HEK293 (cell line): Measurements from ENCODE around the gene SCYGR8.

Source experiments
- RBAK ChIP-seq: fragments of 450-650 bp; formaldehyde crosslinking; IDR thresholded peaks from 2 replicates; pipeline ENCODE4 v1.5.1; 2016; ENCODE audit warnings: missing biosample characterization, missing genetic modification characterization
- SP2 ChIP-seq: fragments of 450-650 bp; formaldehyde crosslinking; IDR thresholded peaks from 2 replicates; pipeline ENCODE4 v1.5.1; 2016; ENCODE audit warnings: missing biosample characterization, missing genetic modification characterization
- TCF7L2 ChIP-seq: IDR thresholded peaks from 2 replicates; pipeline ENCODE4 v1.6.1; 2011; ENCODE audit warnings: low read depth, mild to moderate bottlenecking, inconsistent platforms, low read length, moderate library complexity, borderline replicate concordance
- YY1 ChIP-seq: fragments of 450-650 bp; formaldehyde crosslinking; IDR thresholded peaks from 2 replicates; pipeline ENCODE4 v1.5.1; 2018; ENCODE audit warnings: missing biosample characterization, missing genetic modification characterization
- ZFHX2 ChIP-seq: fragments of 450-650 bp; formaldehyde crosslinking; conservative IDR thresholded peaks from 2 replicates; pipeline ENCODE4 v1.5.1; 2016; ENCODE audit warnings: missing biosample characterization, missing genetic modification characterization
- ZNF423 ChIP-seq: fragments of 450-650 bp; formaldehyde crosslinking; IDR thresholded peaks from 2 replicates; pipeline ENCODE4 v1.5.1; 2016; ENCODE audit warnings: missing biosample characterization, missing genetic modification characterization
- ZNF76 ChIP-seq: fragments of 450-650 bp; formaldehyde crosslinking; IDR thresholded peaks from 2 replicates; pipeline ENCODE4; 2016; ENCODE audit warnings: low read depth, missing biosample characterization, missing genetic modification characterization, borderline replicate concordance
- ZNF792 ChIP-seq: fragments of 450-650 bp; formaldehyde crosslinking; IDR thresholded peaks from 2 replicates; pipeline ENCODE4 v1.5.1; 2016; ENCODE audit warnings: missing biosample characterization, missing genetic modification characterization
- TF ChIP-seq, protein P1 (sequence below): fragments of 450-650 bp; formaldehyde crosslinking; IDR thresholded peaks from 2 replicates; pipeline ENCODE4 v1.5.1; 2016; ENCODE audit warnings: missing biosample characterization, missing genetic modification characterization
- TF ChIP-seq, protein P2 (sequence below): fragments of 450-650 bp; formaldehyde crosslinking; IDR thresholded peaks from 2 replicates; pipeline ENCODE4 v1.5.1; 2016; ENCODE audit warnings: missing biosample characterization, missing genetic modification characterization
- TF ChIP-seq, protein P3 (sequence below): fragments of 450-650 bp; formaldehyde crosslinking; IDR thresholded peaks from 2 replicates; pipeline ENCODE4 v1.5.1; 2016; ENCODE audit warnings: missing biosample characterization, missing genetic modification characterization
- TF ChIP-seq, protein P4 (sequence below): fragments of 450-650 bp; formaldehyde crosslinking; IDR thresholded peaks from 2 replicates; pipeline ENCODE4 v1.5.1; 2016; ENCODE audit warnings: missing biosample characterization, missing genetic modification characterization
- TF ChIP-seq, protein P5 (sequence below): fragments of 450-650 bp; formaldehyde crosslinking; IDR thresholded peaks from 2 replicates; pipeline ENCODE4 v1.5.1; 2017; ENCODE audit warnings: missing biosample characterization, missing genetic modification characterization
- TF ChIP-seq, protein P6 (sequence below): fragments of 450-650 bp; formaldehyde crosslinking; IDR thresholded peaks from 2 replicates; pipeline ENCODE4 v1.5.1; 2016; ENCODE audit warnings: missing biosample characterization, missing genetic modification characterization

DNA sequence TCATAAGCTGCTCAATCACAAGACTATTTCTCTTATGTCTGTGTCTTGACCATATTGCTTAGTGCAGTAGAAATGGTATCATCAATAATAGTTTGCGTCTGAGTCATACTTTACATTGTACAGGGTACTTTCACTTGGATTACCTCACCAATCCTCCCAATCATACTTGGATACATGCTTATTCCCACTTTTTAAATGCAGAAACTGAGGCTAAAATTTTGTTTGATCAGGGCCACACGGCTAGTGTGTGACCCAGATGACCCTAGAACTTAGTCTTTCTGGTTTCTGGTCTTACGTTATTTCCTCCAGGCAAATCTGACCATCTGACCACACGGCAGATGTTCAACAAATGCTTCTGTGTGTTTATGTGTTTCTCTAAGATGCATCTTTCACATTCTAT lies 44.1 kb downstream of the SCYGR8 start:
- TF ChIP-seq, protein P1, sequence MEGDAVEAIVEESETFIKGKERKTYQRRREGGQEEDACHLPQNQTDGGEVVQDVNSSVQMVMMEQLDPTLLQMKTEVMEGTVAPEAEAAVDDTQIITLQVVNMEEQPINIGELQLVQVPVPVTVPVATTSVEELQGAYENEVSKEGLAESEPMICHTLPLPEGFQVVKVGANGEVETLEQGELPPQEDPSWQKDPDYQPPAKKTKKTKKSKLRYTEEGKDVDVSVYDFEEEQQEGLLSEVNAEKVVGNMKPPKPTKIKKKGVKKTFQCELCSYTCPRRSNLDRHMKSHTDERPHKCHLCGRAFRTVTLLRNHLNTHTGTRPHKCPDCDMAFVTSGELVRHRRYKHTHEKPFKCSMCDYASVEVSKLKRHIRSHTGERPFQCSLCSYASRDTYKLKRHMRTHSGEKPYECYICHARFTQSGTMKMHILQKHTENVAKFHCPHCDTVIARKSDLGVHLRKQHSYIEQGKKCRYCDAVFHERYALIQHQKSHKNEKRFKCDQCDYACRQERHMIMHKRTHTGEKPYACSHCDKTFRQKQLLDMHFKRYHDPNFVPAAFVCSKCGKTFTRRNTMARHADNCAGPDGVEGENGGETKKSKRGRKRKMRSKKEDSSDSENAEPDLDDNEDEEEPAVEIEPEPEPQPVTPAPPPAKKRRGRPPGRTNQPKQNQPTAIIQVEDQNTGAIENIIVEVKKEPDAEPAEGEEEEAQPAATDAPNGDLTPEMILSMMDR (tag by site-specific recombination): no peak
- TF ChIP-seq, protein P2, sequence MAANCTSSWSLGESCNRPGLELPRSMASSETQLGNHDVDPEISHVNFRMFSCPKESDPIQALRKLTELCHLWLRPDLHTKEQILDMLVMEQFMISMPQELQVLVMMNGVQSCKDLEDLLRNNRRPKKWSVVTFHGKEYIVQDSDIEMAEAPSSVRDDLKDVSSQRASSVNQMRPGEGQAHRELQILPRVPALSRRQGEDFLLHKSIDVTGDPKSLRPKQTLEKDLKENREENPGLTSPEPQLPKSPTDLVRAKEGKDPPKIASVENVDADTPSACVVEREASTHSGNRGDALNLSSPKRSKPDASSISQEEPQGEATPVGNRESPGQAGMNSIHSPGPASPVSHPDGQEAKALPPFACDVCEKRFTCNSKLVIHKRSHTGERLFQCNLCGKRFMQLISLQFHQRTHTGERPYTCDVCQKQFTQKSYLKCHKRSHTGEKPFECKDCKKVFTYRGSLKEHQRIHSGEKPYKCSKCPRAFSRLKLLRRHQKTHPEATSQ (tag by site-specific recombination): no peak
- TF ChIP-seq ZFHX2 (no peak), SP2 (tag by site-specific recombination) (no peak), ZNF76 (tag by site-specific recombination) (no peak), ZNF792 (no peak), RBAK (no peak), YY1 (tag by site-specific recombination) (no peak), ZNF423 (tag by site-specific recombination) (no peak), TCF7L2 (no peak)
- TF ChIP-seq, protein P3, sequence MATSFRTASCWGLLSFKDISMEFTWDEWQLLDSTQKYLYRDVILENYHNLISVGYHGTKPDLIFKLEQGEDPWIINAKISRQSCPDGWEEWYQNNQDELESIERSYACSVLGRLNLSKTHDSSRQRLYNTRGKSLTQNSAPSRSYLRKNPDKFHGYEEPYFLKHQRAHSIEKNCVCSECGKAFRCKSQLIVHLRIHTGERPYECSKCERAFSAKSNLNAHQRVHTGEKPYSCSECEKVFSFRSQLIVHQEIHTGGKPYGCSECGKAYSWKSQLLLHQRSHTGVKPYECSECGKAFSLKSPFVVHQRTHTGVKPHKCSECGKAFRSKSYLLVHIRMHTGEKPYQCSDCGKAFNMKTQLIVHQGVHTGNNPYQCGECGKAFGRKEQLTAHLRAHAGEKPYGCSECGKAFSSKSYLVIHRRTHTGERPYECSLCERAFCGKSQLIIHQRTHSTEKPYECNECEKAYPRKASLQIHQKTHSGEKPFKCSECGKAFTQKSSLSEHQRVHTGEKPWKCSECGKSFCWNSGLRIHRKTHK (tag by site-specific recombination): no peak
- TF ChIP-seq, protein P4, sequence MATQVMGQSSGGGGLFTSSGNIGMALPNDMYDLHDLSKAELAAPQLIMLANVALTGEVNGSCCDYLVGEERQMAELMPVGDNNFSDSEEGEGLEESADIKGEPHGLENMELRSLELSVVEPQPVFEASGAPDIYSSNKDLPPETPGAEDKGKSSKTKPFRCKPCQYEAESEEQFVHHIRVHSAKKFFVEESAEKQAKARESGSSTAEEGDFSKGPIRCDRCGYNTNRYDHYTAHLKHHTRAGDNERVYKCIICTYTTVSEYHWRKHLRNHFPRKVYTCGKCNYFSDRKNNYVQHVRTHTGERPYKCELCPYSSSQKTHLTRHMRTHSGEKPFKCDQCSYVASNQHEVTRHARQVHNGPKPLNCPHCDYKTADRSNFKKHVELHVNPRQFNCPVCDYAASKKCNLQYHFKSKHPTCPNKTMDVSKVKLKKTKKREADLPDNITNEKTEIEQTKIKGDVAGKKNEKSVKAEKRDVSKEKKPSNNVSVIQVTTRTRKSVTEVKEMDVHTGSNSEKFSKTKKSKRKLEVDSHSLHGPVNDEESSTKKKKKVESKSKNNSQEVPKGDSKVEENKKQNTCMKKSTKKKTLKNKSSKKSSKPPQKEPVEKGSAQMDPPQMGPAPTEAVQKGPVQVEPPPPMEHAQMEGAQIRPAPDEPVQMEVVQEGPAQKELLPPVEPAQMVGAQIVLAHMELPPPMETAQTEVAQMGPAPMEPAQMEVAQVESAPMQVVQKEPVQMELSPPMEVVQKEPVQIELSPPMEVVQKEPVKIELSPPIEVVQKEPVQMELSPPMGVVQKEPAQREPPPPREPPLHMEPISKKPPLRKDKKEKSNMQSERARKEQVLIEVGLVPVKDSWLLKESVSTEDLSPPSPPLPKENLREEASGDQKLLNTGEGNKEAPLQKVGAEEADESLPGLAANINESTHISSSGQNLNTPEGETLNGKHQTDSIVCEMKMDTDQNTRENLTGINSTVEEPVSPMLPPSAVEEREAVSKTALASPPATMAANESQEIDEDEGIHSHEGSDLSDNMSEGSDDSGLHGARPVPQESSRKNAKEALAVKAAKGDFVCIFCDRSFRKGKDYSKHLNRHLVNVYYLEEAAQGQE (tag by site-specific recombination): no peak
- TF ChIP-seq, protein P5, sequence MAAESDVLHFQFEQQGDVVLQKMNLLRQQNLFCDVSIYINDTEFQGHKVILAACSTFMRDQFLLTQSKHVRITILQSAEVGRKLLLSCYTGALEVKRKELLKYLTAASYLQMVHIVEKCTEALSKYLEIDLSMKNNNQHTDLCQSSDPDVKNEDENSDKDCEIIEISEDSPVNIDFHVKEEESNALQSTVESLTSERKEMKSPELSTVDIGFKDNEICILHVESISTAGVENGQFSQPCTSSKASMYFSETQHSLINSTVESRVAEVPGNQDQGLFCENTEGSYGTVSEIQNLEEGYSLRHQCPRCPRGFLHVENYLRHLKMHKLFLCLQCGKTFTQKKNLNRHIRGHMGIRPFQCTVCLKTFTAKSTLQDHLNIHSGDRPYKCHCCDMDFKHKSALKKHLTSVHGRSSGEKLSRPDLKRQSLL (tag by site-specific recombination): no peak
- TF ChIP-seq, protein P6, sequence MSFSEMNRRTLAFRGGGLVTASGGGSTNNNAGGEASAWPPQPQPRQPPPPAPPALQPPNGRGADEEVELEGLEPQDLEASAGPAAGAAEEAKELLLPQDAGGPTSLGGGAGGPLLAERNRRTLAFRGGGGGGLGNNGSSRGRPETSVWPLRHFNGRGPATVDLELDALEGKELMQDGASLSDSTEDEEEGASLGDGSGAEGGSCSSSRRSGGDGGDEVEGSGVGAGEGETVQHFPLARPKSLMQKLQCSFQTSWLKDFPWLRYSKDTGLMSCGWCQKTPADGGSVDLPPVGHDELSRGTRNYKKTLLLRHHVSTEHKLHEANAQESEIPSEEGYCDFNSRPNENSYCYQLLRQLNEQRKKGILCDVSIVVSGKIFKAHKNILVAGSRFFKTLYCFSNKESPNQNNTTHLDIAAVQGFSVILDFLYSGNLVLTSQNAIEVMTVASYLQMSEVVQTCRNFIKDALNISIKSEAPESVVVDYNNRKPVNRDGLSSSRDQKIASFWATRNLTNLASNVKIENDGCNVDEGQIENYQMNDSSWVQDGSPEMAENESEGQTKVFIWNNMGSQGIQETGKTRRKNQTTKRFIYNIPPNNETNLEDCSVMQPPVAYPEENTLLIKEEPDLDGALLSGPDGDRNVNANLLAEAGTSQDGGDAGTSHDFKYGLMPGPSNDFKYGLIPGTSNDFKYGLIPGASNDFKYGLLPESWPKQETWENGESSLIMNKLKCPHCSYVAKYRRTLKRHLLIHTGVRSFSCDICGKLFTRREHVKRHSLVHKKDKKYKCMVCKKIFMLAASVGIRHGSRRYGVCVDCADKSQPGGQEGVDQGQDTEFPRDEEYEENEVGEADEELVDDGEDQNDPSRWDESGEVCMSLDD (tag by site-specific recombination): no peak
